Tibial nerve (tissue), 4 donors: ENCODE data around the gene DNAJC15. TPM values are rescaled to one million over a fixed set of nuclear protein-coding genes. Genes with fewer than 3 reads are reported as not detected.
A peak's percentile ranks its signal among the peaks of the same experiment; 100 is the strongest.
"Not testable (repeated sequence)": the region's sequence is repeated elsewhere in the genome, so short reads cannot be mapped to it uniquely, and the experiment has no call there.

ENCODE experiments used
- DNase-seq, 2 donors: peaks; one replicate each; pipeline ENCODE4 v3.0.0-alpha.2; 2019; ENCODE audit warnings: low spot score in 2 of 2
- H3K27ac ChIP-seq, 4 donors: fragments of 200-600 bp; sonication (generic) in 3 of 4; one replicate each; pipeline ENCODE4 v1.5.1; 2017 to 2019; ENCODE audit warnings: mild to moderate bottlenecking in 1 of 4
- H3K27me3 ChIP-seq, 2 donors: fragments of 200-600 bp; sonication (generic) in 1 of 2; one replicate each; pipeline versions ENCODE4 v1.5.1 to v1.6.0; 2017 to 2019
- H3K36me3 ChIP-seq, 3 donors: fragments of 200-600 bp; sonication (generic); one replicate each; pipeline ENCODE4 v1.5.1; 2018 to 2019
- H3K4me1 ChIP-seq, 4 donors: fragments of 200-600 bp; sonication (generic) in 3 of 4; one replicate each; pipeline ENCODE4 v1.5.1; 2017 to 2019
- H3K4me3 ChIP-seq, 4 donors: fragments of 200-600 bp; sonication (generic) in 3 of 4; one replicate each; pipeline ENCODE4 v1.5.1; 2017 to 2019; ENCODE audit warnings: mild to moderate bottlenecking in 1 of 4, moderate library complexity in 1 of 4
- H3K9me3 ChIP-seq, 4 donors: fragments of 200-600 bp; sonication (generic) in 3 of 4; one replicate each; pipeline ENCODE4 v1.5.1; 2017 to 2019
- CTCF ChIP-seq, 5 experiments: fragments of 200-600 bp in 3 of 5; fragments of 450-650 bp in 2 of 5; sonication (generic) in 3 of 5; IDR thresholded peaks; one replicate each; pipeline ENCODE4 v1.5.1; 2016 to 2019; ENCODE audit warnings: antibody characterized with exemption in 5 of 5, mild to moderate bottlenecking in 3 of 5, moderate library complexity in 2 of 5
- EP300 ChIP-seq, 2 donors: sonication (generic); formaldehyde crosslinking; IDR thresholded peaks; one replicate each; pipeline ENCODE4 v1.6.1; 2017; ENCODE audit warnings: antibody characterized with exemption in 2 of 2, mild to moderate bottlenecking in 1 of 2
- POLR2A ChIP-seq, 2 donors: fragments of 450-650 bp; IDR thresholded peaks; one replicate each; pipeline ENCODE4 v1.6.1; 2017; ENCODE audit warnings: antibody characterized with exemption in 2 of 2, mild to moderate bottlenecking in 2 of 2, moderate library complexity in 2 of 2
- WGBS, 2 donors: methylation state at CpG; one replicate each; pipeline ENCODE4 v1.1.5; 2018; 5-methylcytosine and 5-hydroxymethylcytosine counted together
- total RNA-seq, 4 donors: library from RNA; depleted of rRNA; stranded (reverse); fragments of >200 nt; gene quantifications; one replicate each; pipeline ENCODE4 v1.1.0, GENCODE V29; 2016

The DNAJC15 gene
- total RNA-seq, 4 donors from 2014 or later = 3.7 to 9.2 (median 5.7) TPM

GRCh38 chr13:43039966-43040365 is 16.6 kb downstream of the DNAJC15 start:
- H3K4me3 ChIP-seq = no peak overlapping the region
- no peak for TF ChIP-seq EP300 (IDR thresholded peaks at IDR 0.05)
- no peak for TF ChIP-seq POLR2A (IDR thresholded peaks at IDR 0.05)
- no peak for TF ChIP-seq CTCF (IDR thresholded peaks at IDR 0.05)
- H3K9me3 ChIP-seq = no peaks in the 10 kb centered on the region
- peaks cover 0 to 17% (median 2%) of the 10 kb centered on the region in 4 donors for H3K4me1 ChIP-seq
- H3K36me3 ChIP-seq = no peaks in the 10 kb centered on the region
- H3K27ac ChIP-seq = no peak overlapping the region
- DNase-seq = no peak
- 95 to 96% methylated on average over 2 of the region's 2 CpGs for WGBS, 2 donors
- no peaks in the 10 kb centered on the region for H3K27me3 ChIP-seq

- H3K4me3 ChIP-seq, H3K27me3 ChIP-seq, H3K27ac ChIP-seq, H3K36me3 ChIP-seq, H3K9me3 ChIP-seq, DNase-seq: not testable (repeated sequence)
- WGBS, 2 donors = 89 to 94% methylated on average over 13 of the region's 13 CpGs
- H3K4me1 ChIP-seq = peaks cover 0 to 25% (median 4%) of the 10 kb centered on the region in 4 donors
Measured at GRCh38 chr13:43040581-43041368, 17.4 kb downstream of the DNAJC15 start.

GRCh38 chr13:43041369-43041921 is 18.1 kb downstream of the DNAJC15 start:
- Histone ChIP-seq H3K4me3 (no peak overlapping the region), H3K27me3 (no peaks in the 10 kb centered on the region), H3K9me3 (no peaks in the 10 kb centered on the region), H3K27ac (no peak overlapping the region), H3K4me1 (peaks cover 0 to 27% (median 6%) of the 10 kb centered on the region in 4 donors), H3K36me3 (peaks cover 0 to 2% (median 0%) of the 10 kb centered on the region in 3 donors)
- no peak for DNase-seq
- no peak for TF ChIP-seq POLR2A (IDR thresholded peaks at IDR 0.05)
- no peak for TF ChIP-seq EP300 (IDR thresholded peaks at IDR 0.05)
- TF ChIP-seq CTCF (IDR thresholded peaks at IDR 0.05) = no peak
- 73 to 82% methylated on average over 1 of the region's 1 CpG for WGBS, 2 donors

GRCh38 chr13:43042410-43042921 is 19.1 kb downstream of the DNAJC15 start:
- DNase-seq = no peak

GRCh38 chr13:43044720-43045301 is 21.4 kb downstream of the DNAJC15 start:
- no peaks in the 10 kb centered on the region for H3K9me3 ChIP-seq
- peaks cover 0 to 8% (median 0%) of the 10 kb centered on the region in 3 donors for H3K36me3 ChIP-seq
- H3K4me3 ChIP-seq = no peak overlapping the region
- WGBS, 2 donors = 70 to 73% methylated on average over 5 of the region's 5 CpGs
- peak overlapping the region in 3 of 4 donors; percentile 58 to 69 (median 64) for H3K27ac ChIP-seq
- no peak for TF ChIP-seq CTCF (IDR thresholded peaks at IDR 0.05)
- TF ChIP-seq EP300 (IDR thresholded peaks at IDR 0.05) = no peak
- no peak for TF ChIP-seq POLR2A (IDR thresholded peaks at IDR 0.05)
- DNase-seq = no peak
- H3K4me1 ChIP-seq = peaks cover 0 to 40% (median 8%) of the 10 kb centered on the region in 4 donors
- no peaks in the 10 kb centered on the region for H3K27me3 ChIP-seq

More at GRCh38 chr13:43042410-43042921, 19.1 kb downstream of the DNAJC15 start:
- Histone ChIP-seq H3K27ac (no peak overlapping the region), H3K9me3 (no peaks in the 10 kb centered on the region), H3K27me3 (no peaks in the 10 kb centered on the region), H3K36me3 (peaks cover 0 to 8% (median 0%) of the 10 kb centered on the region in 3 donors), H3K4me1 (peaks cover 0 to 27% (median 6%) of the 10 kb centered on the region in 4 donors), H3K4me3 (no peak overlapping the region)
- TF ChIP-seq POLR2A (IDR thresholded peaks at IDR 0.05) = no peak
- TF ChIP-seq CTCF (IDR thresholded peaks at IDR 0.05) = no peak
- TF ChIP-seq EP300 (IDR thresholded peaks at IDR 0.05) = no peak
